HFF-Myc (cell line): ENCODE measurements around the gene ZMIZ1.
A peak's percentile ranks its signal among the peaks of the same experiment; 100 is the strongest.
"Not testable (repeated sequence)": the region's sequence is repeated elsewhere in the genome, so short reads cannot be mapped to it uniquely, and the experiment has no call there.

Experiments
- DNase-seq: peaks from one replicate; pipeline ENCODE4 v3.0.0-alpha.2; 2011; ENCODE audit warnings: low read depth; ENCODE audit errors: extremely low read depth
- H3K4me3 ChIP-seq: replicated peaks from 2 replicates; pipeline ENCODE4 v1.5.1; 2011; ENCODE audit warnings: low read depth, mild to moderate bottlenecking, control low read depth, low read length
- TF ChIP-seq, protein P1 (sequence below): IDR thresholded peaks from 2 replicates; pipeline ENCODE4 v1.5.1; 2012; ENCODE audit warnings: mild to moderate bottlenecking, low read depth, low read length, control low read depth; ENCODE audit errors: missing control alignments

Gene ZMIZ1

DNA sequence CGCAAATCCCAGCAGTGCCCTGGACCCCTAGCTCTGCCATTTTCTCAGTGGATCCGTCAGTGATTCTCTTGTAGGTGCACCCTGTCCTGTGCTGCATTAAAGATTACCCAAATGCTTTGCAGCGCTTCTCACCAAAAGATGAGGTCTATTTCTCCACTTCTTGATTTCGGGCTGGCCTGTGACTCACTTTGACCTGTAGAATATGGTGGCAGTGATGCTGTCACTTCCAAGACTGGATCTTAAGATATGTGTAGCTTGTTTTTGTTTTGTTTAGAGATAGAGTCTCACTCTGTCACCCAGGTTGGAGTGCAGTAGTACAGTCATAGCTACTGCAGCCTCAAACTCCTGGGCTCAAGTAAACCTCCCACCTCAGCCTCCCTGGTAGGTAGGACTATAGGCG, 37.0 kb upstream of the ZMIZ1 start:
- no peak overlapping the region for H3K4me3 ChIP-seq
- no peak for DNase-seq
- TF ChIP-seq, protein P1, sequence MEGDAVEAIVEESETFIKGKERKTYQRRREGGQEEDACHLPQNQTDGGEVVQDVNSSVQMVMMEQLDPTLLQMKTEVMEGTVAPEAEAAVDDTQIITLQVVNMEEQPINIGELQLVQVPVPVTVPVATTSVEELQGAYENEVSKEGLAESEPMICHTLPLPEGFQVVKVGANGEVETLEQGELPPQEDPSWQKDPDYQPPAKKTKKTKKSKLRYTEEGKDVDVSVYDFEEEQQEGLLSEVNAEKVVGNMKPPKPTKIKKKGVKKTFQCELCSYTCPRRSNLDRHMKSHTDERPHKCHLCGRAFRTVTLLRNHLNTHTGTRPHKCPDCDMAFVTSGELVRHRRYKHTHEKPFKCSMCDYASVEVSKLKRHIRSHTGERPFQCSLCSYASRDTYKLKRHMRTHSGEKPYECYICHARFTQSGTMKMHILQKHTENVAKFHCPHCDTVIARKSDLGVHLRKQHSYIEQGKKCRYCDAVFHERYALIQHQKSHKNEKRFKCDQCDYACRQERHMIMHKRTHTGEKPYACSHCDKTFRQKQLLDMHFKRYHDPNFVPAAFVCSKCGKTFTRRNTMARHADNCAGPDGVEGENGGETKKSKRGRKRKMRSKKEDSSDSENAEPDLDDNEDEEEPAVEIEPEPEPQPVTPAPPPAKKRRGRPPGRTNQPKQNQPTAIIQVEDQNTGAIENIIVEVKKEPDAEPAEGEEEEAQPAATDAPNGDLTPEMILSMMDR = no peak

DNA sequence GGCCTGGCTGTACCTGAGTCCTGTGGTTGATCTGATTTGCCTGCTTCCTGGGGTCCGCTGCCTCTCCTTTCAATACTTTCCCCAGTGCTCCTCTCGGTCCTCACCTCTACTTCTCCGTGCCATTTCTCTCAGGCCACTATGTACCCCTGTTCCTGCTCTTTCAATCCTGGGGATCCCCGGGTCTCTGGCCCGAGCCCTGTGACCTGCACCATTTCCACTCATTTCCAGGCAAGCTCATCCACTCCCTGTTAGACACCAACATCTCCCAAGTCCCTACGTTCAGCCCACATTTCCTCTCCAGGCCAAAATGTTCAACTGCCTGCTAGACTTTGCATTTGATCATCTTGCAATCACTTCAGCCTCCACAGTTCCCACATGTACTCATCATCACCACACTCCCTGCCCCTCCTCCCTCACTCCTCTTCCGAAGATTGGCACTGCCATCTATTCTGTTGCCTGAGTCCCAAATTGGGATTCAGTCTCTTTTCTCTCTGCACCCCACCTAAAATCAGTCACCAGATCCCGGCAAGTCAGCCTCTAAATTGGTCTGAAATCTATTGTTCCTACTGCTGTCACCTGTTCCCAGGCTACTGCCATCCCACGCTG, 34.4 kb upstream of the ZMIZ1 start:
- no peak for DNase-seq
- TF ChIP-seq, protein P1 = no peak
- H3K4me3 ChIP-seq = no peak overlapping the region

DNA sequence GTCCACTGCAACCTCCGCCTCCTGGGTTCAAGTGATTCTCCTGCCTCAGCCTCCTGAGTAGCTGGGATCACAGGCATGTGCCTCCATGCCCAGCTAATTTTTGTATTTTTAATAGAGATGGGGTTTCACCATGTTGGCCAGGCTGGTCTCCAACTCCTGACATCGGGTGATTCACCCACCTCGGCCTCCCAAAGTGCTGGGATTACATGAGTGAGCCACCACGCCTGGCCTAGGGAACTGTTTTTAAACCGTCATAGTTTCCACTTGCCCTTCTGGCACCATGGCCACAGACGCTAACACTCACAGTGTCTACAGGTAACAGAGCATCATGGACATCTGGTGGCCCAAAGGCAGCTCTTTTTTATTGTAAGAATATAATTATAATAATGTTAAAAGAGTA, 32.4 kb upstream of the ZMIZ1 start:
- DNase-seq, H3K4me3 ChIP-seq: not testable (repeated sequence)

DNA sequence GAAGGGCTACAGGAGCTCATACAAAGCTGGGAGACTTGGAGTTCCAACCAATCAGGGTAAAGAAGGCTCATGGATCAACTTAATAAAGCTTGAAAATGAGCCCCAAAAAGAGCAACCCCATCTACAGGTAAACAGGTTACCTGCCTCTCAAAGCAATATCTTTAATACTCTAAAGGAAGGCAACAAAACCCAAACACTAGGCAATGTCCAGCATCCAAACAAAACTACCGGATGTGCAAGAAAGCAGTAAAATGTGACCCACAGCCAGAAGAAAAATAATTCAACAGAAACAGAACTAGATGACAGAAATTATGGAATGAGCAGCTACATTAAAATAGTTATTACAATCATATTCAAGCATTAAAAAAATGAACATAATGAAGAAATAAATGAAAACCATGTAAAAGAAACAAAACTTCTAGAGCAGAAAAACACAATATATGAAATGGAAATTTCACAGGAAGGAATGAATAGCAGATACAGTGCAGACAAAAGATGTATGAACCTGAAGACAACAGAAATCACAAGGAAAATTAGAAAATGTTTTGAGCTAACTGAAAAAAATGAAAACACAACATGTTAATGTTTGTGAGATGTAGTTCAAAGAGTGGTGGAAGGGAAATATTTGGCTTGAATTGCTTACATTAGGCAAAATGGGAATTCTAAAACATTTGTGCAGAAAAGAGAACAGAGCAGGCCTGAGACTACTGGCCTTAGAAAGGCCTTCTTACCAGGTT, 30.5 kb upstream of the ZMIZ1 start:
- H3K4me3 ChIP-seq = no peak overlapping the region
- TF ChIP-seq, protein P1 = no peak
- DNase-seq = no peak

DNA sequence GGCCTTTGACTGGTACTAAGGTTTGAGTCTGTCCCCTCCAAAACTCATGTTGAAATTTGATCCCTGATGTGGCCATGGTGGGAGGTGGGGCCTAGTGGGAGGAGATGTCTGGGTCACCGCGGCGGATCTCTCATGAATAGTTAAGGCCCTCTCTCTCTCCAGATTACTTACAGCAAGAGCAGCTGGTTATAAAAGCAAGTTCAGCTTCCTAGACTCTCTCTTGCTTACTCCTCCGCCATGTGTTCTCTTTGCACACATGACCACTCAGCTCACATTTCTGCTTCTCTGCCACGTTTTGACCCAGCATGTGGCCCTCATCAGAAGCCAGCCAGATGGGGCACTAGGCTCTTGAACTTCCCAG, 29.9 kb upstream of the ZMIZ1 start:
- TF ChIP-seq, protein P1 = no peak
- peak; percentile 48 for DNase-seq
- H3K4me3 ChIP-seq = no peak overlapping the region

DNA sequence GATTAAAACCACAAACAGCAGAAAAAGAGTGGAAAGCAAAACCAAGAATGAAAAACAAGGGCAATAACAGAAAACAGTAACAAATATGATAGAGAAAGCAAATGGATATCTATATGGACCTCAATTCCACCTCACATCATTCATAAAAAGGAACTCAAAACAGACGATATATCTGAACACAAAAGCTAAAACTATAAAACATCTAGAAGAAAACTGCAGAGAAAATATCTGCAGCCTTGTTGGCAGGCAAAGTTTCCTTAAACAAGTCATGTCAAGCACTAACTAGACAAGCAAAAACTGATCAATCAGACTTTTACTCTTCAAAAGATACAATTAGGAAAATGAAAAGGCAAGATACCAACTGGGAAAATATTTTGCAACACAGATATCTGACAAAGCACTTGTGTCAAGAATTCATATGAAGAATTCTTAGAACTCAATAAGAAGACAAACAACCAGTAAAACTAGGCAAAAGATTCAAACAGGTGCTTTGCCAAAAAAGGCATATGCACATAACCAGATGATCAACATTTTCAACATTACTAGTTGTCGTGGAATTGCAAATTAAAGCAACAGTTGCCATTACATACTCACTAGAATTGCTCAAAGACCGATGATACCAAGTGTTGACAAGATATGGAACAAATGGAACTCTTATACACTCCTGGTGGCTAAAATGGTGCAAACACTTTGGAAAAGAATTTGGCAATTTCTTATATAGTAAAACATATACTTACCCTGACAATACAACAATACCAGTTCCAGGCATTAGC, 25.9 kb upstream of the ZMIZ1 start:
- TF ChIP-seq, protein P1 = no peak
- no peak overlapping the region for H3K4me3 ChIP-seq
- no peak for DNase-seq

DNA sequence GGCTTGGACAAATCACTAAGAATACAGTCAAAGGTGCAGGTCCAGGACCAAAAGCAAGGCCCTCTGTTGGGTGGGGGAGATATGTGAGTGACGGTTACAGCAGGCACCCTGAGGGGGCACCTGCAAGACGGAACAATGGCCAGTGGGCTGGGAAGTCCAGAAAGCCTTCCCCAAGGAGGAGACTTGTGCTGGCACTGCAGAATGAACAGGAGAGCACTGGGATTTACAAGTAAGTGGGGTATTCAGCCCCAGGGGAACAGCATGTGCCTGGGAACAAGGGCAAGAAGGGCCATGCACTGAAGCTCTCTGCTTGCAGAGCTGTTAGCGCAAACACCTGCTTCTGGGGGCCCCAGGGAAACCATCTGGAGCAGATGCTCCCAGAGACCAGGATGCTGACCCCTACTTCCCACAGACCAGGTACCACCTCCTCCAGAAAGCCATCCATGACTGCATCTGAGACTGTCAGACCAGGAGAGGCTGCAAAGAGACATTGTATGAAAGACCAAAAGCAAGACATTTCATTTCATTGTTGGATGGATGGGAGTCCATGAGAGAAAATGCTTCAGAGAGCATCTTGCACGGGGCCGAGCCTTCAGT, 24.6 kb upstream of the ZMIZ1 start:
- DNase-seq = no peak
- TF ChIP-seq, protein P1 = no peak
- H3K4me3 ChIP-seq = no peak overlapping the region
